Measurements from ENCODE around the gene POLG2.

DNA sequence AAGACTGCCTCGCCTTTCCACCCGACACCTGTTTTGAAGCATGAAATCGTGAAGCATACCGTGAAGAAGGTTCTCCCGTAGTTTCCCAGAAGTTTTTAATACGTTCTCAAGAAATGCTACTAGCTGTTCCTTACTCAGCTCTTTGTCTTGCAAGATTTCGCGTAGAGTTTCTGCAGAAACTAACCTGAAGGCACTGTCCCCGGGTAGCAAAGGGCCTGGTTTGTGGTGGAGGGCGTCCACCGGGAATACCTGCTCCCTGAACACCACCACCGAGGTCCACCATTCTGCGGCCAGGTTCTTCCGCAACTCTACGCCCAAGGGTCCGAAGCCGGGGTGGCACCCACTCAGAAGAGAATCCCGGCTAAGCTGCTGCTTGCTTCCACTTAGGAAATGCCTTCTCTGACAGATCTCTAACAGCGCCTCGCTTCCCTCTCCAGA lies 487 bp downstream of the POLG2 start:
- TF ChIP-seq, protein P1, sequence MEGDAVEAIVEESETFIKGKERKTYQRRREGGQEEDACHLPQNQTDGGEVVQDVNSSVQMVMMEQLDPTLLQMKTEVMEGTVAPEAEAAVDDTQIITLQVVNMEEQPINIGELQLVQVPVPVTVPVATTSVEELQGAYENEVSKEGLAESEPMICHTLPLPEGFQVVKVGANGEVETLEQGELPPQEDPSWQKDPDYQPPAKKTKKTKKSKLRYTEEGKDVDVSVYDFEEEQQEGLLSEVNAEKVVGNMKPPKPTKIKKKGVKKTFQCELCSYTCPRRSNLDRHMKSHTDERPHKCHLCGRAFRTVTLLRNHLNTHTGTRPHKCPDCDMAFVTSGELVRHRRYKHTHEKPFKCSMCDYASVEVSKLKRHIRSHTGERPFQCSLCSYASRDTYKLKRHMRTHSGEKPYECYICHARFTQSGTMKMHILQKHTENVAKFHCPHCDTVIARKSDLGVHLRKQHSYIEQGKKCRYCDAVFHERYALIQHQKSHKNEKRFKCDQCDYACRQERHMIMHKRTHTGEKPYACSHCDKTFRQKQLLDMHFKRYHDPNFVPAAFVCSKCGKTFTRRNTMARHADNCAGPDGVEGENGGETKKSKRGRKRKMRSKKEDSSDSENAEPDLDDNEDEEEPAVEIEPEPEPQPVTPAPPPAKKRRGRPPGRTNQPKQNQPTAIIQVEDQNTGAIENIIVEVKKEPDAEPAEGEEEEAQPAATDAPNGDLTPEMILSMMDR (IDR thresholded peaks at IDR 0.05): no peak
- TF ChIP-seq POLR2A (IDR thresholded peaks at IDR 0.05): no peak
